Activated CD4-positive, CD25-positive, alpha-beta regulatory T cell treated with anti-CD3 and anti-CD28 coated beads, Interleukin-2, amount 50 U/mL, for 24 hours (primary cell): ENCODE data around the gene TGIF2.
A peak's percentile ranks its signal among the peaks of the same experiment; 100 is the strongest.
"Not testable (repeated sequence)": the region's sequence is repeated elsewhere in the genome, so short reads cannot be mapped to it uniquely, and the experiment has no call there.

ENCODE experiments used
- ATAC-seq, 2 donors: fragments of 150-1000 bp; cut with Tn5 transposase; one replicate each; pipeline ENCODE4 v1.10.0; 2021; ENCODE audit warnings: mild to moderate bottlenecking in 1 of 2, moderate library complexity in 1 of 2

The TGIF2 gene

GRCh38 chr20:36620917-36621316 is 47.5 kb downstream of the TGIF2 start:
- no peak for ATAC-seq

GRCh38 chr20:36623444-36623843 is 50.0 kb downstream of the TGIF2 start:
- no peak for ATAC-seq

DNA sequence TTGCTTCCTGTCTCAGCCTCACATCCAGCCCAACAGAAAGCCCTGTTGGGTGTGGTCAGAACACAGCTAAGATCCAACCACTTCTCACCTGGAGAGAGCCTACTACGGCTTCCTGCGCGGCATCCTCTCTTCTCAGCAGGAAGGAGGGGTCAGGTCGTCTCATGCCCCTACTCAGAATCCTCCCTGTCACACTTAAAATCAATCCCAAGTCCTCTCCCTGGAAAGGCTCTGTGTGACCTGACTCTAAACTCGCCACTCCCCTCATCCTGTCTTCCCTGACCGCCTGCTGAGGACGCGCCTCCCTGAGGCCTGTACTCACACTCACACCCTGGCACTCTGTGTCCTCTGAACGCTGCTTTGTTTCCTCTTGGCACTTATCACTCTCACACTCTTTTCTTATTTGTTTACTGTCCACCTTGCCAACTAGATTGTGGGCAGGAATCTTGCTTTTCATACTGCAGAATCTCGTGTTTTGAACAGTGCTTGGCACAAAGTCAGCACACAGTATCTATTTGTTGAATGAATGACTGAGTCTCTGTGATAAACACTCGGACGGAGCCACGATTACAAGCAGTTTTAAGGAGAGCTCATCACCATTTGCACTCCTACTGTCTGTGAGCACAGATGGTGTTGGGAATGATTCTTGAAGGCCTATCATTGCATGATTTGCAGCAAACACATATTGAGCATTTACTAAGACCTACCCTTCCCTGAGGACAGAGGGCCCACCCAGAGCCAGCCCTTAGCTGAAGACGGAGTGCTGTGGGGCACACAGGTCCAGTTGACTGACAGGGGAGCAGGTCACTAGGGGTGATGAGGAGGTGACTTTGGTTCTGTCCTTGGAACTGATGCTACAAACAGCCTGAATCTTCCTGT is 50.9 kb downstream of the TGIF2 start:
- ATAC-seq, result no peak

GRCh38 chr20:36624944-36625324 is 51.5 kb downstream of the TGIF2 start:
- no peak for ATAC-seq

DNA sequence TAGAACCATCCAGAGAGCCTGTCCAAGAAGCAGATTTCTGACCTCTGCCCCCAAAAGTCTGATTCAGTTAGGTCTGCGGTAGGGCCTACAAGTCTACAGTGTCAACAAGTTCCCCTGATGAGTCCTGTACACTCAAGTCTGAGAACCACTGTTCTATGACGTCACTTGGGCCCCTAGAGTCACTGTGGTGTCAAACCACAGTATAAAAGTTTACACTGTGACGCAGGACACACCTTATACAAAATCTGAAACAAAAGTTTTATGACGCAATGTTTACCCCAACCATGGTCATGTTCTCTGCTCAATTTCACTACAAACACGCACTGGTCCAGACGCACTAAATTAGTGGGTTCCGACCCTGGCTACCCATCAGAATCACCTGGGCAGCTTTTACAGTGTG is 54.7 kb downstream of the TGIF2 start:
- peak; percentile 37 to 66 for ATAC-seq

DNA sequence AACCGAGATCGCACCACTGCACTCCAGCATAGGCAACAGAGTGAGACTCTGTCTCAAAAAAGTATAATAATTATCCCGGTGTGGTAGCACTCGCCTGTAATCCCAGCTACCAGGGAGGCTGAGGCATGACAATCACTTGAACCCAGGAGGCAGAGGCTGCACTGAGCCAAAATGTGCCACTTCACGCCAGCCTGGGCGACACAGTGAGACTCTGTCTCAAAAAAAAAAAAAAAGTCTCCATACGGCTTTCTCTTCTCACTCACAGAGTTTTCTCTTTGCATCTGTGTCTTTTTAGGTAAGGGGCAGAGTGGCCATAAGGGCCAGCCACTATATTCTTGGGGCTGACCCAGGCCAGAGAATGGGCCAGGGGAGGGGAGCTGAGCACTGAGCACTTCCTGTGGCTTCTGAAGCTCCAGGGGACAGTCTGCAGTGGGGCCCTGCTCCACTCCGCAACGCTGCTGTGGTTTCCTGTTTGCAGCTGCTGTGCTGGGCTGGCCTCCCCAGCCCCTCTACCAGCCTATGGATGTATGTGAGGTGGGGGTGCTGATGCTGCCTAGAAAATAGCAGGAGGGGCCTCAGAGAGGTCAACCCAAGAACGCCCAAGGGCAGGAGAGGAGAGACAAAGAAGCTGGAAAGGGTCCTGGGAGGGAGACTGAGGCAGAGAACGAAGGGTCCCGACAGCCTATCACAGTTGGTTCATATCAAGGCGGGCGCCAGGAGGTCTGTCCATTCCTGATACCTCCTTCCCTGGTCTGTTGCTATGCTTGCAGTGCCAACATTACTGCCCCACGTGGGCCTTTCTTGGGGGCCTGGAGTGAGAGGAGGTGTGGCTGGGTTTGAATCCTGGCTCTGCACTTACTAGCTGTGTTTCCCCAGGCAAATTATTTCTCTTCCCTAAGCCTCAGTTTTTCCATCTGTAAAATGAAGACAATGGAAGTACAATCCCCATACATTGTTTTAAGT is 56.6 kb downstream of the TGIF2 start:
- ATAC-seq, result peak; percentile 83

- ATAC-seq, result no peak
These were observed 58.2 kb downstream of the TGIF2 start for GRCh38 chr20:36631646-36632045.

DNA sequence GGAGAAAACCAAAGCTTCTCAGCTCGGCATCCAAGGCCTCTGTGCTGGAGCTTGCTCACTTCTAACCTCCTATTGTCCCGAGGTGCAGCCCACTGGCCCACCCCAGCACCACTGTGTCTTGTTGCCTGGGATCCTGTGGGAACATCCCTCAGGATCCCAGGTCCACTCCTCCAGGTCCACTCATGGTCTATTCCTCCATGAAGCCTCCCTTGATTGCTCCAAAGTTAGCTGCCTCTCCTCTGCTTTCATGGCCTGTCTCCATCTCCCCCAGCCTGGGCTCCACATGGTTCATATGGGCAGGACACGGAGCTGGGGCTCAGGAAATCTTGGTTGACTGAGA is 58.7 kb downstream of the TGIF2 start:
- ATAC-seq, result no peak

DNA sequence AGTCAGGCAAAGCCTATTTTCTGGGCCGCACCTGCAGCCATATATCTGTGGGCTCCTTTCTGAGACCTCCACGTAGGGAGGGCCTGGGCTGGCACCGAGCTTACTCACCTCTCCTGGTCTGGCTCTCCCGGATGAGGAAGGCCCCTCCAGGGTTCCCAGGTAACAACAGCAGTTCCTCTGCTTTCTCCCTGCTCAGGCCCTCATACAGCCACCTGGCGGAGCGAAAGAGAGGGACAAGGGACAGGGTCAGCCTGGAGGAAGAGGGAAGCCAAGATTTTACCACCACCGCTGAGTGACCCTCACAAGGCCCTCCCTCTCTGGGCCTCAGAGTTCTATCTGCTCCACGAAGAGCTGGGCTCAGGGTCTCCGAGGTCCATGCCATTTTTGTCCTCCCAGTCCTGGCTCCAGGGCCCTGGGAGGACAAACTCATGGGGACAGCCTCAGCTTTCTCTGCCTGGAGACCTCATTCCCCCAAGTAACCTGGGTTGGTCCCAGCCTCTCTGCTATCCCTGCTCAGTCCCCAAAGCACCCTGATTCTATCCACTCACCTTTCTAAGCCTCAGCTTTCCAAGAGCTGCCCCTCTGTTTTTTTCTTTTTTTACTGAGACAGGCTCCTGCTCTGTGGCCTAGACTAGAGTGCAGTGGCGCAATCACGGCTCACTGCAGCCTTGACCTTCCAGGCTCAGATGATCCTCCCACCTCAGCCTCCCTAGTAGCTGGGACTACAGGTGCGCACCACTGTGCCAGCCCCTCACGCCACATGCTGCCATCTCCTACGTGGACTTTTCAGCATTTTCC is 59.3 kb downstream of the TGIF2 start:
- ATAC-seq, result no peak

DNA sequence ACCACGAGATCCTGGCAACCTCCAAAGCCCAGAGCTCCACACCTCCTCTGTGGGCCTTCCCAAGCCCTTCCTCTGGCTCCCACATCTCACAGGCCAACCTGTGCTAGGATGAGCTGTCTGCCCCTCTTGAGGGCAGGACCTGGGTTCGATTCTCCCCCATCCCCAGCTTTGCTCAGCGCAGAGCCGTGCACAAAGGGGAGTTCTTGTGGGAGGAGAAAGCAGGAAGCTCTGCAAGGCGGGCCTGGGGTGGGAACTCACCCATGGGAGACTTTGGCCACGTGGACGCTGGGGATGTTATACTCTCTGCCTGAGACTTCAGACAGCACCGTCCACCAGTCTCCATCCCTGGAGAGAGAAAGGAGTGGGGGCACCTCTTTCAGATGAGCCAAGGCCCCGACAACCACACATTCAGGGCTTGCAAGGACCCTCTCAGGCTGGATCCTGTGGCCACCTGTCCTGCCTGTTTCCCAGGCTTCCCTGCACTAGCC is 59.9 kb downstream of the TGIF2 start:
- ATAC-seq, result no peak

DNA sequence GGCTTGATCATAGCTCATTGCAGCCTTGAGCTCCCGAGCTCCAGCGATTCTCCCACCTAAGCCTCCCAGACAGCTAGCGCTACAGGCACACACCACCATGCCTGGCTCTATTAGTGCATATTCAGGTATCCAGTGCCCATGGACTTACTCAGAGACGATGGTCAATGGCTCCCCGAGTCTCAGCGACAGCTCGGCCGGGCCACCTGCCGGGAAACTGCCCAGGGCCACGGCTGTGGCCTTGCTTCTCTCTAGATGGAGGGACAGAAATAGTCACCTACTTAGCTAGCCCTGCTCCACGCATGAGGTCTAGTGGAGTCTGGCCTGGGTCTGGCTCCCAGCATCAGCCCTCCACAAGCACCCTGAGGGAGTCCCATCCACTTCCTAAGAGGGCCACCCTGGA is 60.9 kb downstream of the TGIF2 start:
- no peak for ATAC-seq

DNA sequence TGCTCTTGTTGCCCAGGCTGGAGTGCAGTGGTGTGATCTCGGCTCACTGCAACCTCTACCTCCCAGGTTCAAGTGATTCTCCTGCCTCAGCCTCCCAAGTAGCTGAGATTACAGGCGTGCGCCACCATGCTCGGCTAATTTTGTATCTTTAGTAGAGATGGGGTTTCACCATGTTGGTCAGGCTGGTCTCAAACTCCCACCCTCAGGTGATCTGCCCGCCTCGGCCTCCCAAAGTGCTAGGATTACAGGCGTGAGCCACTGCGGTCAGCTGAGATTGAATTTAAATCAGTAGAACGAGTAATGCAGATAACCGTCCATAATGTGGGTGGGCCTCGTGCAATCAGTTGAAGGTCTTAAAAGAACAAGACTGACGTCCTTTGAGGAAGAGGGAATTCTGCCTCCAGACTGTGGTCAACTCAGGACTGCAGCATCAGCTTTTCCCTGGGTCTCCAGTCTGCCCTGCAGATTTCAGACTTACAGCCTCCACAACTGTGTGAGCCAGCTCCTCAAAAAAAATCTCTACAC is 65.5 kb downstream of the TGIF2 start:
- ATAC-seq, result not testable (repeated sequence)

DNA sequence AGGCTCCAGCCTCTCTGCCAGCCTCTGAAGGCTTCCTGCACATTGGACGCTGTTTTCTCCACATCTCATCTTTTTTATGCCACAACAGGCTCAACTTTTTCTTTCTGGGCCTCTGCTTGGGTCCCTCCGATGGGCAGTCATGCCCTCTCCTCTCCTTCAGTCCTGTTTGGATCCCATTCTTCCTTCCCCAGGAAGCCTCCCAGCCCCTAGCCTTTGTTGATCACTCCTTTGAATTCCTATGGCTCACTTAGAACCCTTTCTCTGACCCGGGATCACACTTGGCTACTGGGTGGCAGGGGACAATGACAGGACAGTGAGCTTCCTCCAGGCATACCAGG is 68.1 kb downstream of the TGIF2 start:
- no peak for ATAC-seq

- no peak for ATAC-seq
These were observed 68.7 kb downstream of the TGIF2 start for GRCh38 chr20:36642136-36642535.
